ENCODE results near the gene PLK5.
A peak's percentile ranks its signal among the peaks of the same experiment; 100 is the strongest.
"Not testable (repeated sequence)": the region's sequence is repeated elsewhere in the genome, so short reads cannot be mapped to it uniquely, and the experiment has no call there.

The PLK5 gene, protein sequence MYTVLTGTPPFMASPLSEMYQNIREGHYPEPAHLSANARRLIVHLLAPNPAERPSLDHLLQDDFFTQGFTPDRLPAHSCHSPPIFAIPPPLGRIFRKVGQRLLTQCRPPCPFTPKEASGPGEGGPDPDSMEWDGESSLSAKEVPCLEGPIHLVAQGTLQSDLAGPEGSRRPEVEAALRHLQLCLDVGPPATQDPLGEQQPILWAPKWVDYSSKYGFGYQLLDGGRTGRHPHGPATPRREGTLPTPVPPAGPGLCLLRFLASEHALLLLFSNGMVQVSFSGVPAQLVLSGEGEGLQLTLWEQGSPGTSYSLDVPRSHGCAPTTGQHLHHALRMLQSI

DNA sequence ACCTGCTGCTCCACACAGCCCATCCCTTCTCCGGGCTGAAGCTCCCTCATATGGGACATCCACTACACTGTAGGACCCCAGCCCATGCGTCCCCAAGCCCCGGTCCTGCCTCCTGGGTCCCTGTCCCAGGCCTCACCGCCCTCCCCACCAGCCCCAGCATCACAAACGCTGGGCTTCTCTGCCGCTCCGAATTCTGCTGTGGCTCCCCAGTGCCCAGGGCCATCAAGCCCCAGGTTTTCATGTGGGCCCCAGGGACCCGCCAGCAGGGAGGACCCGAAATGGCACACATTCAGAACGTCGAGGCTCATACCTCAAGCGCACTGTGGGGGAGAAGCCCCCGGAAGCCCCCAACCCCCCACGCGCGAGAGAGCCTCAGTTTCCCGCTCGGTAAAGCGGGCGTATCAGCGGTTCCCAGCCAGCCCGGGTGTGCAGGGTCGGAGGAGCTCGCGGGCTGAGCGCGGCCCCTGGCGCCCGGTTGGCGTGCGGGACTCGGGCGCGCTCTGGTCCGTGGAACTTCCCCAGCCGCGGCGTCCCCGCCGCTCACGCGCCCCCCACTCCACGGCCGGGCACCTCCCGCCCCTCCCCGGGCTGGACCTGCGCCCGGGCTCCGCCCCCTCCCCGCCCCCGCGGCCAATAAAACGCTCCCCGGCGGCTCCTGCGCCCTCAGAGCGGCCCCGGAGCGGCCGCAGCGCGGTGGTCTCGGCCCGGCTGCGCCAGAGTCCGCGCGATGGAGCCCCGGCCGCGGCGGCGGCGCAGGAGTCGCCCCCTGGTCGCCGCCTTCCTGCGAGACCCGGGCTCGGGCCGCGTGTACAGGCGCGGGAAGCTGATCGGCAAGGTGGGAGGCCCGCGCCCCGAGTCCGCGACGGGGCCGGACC, at the start of gene PLK5:
Gene PLK5 (plus strand): TSS at position 666 of the 875 bp plus-strand sequence. CDS start 2,920 bp downstream, outside the sequence.
- DNase-seq (ENCODE audit: low read depth in 3 of 3, low spot score in 1 of 3) = no peak

GRCh38 chr19:1474765-1475351, 49.0 kb upstream of the PLK5 start:
- no peak for DNase-seq (ENCODE audit: low read depth in 3 of 3, low spot score in 1 of 3)

GRCh38 chr19:1475751-1476437, 48.0 kb upstream of the PLK5 start:
- no peak for DNase-seq (ENCODE audit: low read depth in 3 of 3, low spot score in 1 of 3)

- DNase-seq (ENCODE audit: low read depth in 3 of 3, low spot score in 1 of 3) = not testable (repeated sequence)
Observed at GRCh38 chr19:1477056-1477455, 46.8 kb upstream of the PLK5 start.

DNA sequence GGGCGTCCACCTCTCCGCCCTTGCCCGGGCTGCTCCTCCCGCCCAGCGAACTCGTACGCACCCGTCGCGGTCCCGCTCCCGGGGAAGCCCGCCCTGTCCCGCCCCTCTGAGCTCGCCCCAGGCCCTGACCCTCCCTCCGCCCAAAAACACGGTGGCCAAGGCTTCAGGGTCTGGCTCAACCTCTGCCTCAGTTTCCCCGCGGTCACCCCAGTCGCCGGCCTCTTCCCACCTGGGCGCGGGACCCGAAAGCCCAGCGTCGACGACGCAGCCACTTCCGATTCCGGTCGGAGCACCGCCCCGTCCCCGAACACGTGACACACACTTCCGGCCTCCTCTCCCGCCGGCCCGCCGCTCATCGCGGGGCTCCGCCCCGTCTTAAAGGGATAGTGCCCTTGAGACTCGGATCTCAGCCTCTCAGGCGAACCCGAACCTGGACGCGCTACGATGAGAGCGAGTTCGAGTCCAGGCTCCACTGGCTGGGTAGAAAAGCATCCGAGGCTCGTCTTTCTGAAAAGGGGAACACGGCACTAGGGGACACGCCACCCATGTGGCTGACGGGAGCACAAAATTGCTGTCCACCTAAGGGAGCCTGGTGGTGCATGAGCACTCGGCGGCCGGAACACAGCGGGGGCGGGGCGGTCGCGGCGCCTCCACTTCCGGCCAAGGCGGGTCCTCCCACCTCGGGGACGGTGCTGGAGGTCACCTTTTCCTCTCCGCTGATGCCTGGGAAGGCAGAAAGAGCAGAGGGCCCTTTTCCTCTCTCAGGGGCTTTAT, 44.8 kb upstream of the PLK5 start, which contains the start of gene C19orf25:
Gene C19orf25 (minus strand): TSS at position 282 of the 774 bp plus-strand sequence. CDS start 312 bp downstream, outside the sequence.
- DNase-seq (ENCODE audit: low read depth in 3 of 3, low spot score in 1 of 3) = peak; percentile 61 to 86 (median 80)

GRCh38 chr19:1481224-1481892, 42.5 kb upstream of the PLK5 start:
- no peak for DNase-seq (ENCODE audit: low read depth in 3 of 3, low spot score in 1 of 3)

GRCh38 chr19:1481893-1482360, 42.0 kb upstream of the PLK5 start:
- no peak for DNase-seq (ENCODE audit: low read depth in 3 of 3, low spot score in 1 of 3)

DNA sequence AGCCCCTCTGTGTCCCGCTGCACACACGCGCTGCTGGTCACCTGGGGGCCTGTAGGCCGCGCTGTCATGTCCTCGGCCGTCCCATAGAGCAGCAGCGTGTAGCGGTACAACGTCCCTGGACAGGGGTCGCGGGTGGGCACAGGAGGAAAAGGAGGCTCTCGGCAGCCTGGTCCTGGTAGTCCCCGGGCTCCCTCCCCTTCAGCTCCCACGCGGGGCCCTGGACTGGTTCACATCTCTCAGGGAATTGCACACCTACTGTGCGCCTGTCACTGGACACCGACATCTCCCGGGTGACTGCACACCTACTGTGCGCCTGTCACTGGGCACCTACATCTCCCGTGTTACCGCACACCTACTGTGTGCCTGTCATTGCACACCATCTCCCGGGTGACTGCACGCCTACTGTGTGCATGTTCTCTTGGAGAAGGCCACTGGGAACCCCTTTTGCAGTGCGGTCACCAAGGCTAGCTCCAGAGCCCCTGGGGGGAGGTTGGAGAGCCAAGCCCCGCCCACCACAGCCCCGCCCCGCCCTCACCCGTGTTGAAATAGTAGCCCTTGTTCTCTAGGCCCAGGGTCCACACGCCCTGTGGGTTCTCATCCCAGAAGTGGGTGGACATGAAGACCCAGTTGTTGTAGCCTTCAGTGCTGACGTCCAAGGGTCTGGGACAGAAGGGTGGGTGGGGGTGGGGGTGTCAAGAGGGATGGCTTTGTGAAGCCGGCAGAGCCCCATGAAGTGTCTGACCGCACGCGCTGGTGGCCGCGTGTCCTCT, 41.3 kb upstream of the PLK5 start:
- no peak for DNase-seq (ENCODE audit: low read depth in 3 of 3, low spot score in 1 of 3)

- DNase-seq (ENCODE audit: low read depth in 3 of 3, low spot score in 1 of 3) = no peak
Observed at GRCh38 chr19:1483131-1483978, 40.5 kb upstream of the PLK5 start.

- DNase-seq (ENCODE audit: low read depth in 3 of 3, low spot score in 1 of 3) = no peak
Observed at GRCh38 chr19:1483979-1484428, 39.9 kb upstream of the PLK5 start.

DNA sequence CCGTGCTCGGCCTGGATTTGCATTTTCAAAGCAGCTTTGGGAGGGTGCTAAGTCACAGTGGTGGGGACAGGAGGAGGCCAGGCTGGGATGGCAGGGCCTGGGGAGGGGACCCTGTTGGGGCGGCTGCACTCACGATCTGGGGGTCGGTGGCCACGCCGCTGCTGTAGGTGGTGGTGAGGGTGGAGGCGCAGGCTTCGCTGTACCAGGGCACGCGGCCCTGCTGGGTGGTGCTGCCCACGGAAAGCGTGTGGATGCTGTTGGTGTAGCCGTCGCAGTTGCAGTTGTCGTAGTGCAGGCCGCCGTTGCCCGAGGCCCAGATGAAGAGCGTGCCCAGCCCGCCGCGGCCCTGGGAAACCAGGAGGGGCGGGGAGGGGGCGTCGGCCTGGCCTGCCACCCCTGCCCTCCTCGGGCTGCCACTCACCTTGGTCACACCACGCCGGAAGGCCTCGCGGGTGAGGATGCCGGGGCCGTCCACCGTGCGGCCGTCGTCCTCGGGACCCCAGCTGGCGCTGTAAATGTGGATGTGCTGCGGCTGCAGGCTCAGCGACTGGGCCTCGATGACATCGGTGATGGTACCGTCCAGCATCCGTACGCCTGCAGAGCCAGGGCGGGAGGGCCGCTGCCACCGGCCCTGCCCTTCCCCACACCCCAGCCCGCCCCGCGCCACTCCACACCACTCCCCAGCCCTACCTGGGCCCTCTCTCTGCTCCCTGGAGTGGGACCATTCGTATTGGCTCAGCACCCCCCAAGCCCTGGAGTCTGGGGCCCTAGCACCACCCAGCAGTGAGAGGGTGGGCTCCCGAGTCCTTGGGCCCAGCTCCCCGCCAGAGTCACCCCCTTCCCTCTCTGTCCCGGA, 36.9 kb upstream of the PLK5 start:
- no peak for DNase-seq (ENCODE audit: low read depth in 3 of 3, low spot score in 1 of 3)

DNA sequence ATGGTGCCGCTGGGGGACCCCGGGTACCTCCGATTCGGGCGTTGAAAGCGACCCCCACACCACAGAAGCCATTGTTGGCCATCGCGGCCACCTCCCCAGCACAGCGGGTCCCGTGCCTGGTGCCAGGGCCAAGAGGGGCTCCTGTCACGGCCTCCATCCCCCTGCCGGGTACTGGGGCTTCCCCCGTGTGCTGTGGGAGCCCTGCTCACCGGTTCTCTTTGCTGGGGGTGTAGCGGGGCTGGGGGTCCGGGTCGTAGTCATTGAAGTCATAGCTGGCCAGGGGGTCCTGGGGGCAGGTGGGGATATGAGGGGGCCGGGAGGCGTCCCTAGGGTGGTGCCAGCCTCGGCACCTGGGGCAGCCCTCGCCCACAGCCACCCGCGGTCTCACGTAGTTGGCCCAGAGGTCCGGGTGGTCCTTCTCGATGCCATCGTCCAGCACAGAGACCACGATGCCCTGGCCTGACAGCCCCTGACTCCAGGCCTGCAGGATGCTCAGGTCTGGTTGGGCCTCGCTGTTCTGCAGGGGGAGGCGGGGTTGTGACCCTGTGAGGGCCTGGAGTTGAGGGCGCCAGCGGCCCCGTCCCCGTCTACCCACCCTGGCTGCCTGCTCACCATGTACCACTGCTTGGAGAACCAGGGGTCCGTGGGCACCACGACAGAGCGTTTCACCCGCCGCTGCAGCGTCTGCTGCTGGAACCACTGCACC, 36.1 kb upstream of the PLK5 start:
- no peak for DNase-seq (ENCODE audit: low read depth in 3 of 3, low spot score in 1 of 3)

- no peak for DNase-seq (ENCODE audit: low read depth in 3 of 3, low spot score in 1 of 3)
Observed at GRCh38 chr19:1488282-1488601, 35.6 kb upstream of the PLK5 start.

- no peak for DNase-seq (ENCODE audit: low read depth in 3 of 3, low spot score in 1 of 3)
Observed at GRCh38 chr19:1489463-1490310, 34.2 kb upstream of the PLK5 start.

- DNase-seq (ENCODE audit: low read depth in 3 of 3, low spot score in 1 of 3) = peak; percentile 96 to 98 (median 97)
Observed at GRCh38 chr19:1490311-1491113, 33.4 kb upstream of the PLK5 start, which contains the start of gene PCSK4. Gene PCSK4, minus strand, starts transcription at chr19:1490350. Its CDS starts 4 bp downstream, at chr19:1490346.

All from stimulated activated CD4-positive, alpha-beta T cell treated with anti-CD3 and anti-CD28 coated beads, TNF-alpha, amount 100 ng/mL, for 1 hour (primary cell).